Lung (tissue), 12 donors: ENCODE measurements around the gene BEAN1. TPM values are rescaled to one million over a fixed set of nuclear protein-coding genes. Genes with fewer than 3 reads are reported as not detected.

Experiments
- ATAC-seq: fragments of 200-7000 bp; cut with Tn5 transposase; one replicate; pipeline ENCODE4 v1.9.1; 2020; ENCODE audit warnings: moderate number of reproducible peaks; ENCODE audit not compliant: insufficient read depth, low FRiP score
- DNase-seq, 3 donors: peaks; one replicate each; pipeline ENCODE4 v3.0.0-alpha.2; 2013 to 2017
- H3K27ac ChIP-seq, 2 donors: one replicate each; pipeline ENCODE4 v1.5.1; 2013; ENCODE audit warnings: mild to moderate bottlenecking in 2 of 2, moderate library complexity in 2 of 2, control low read depth in 1 of 2, inconsistent platforms in 1 of 2, low read depth in 1 of 2, low read length in 1 of 2
- H3K27me3 ChIP-seq, 3 donors: one replicate each; pipeline ENCODE4 v1.5.1; 2013; ENCODE audit warnings: low read length in 2 of 3; ENCODE audit not compliant: control insufficient read depth in 3 of 3, insufficient read depth in 3 of 3
- H3K36me3 ChIP-seq, 4 donors: one replicate each; pipeline ENCODE4 v1.5.1; 2013; ENCODE audit warnings: low read length in 4 of 4, mild to moderate bottlenecking in 1 of 4, moderate library complexity in 1 of 4; ENCODE audit not compliant: control insufficient read depth in 4 of 4, insufficient read depth in 4 of 4
- H3K4me1 ChIP-seq, 5 donors: one replicate each; pipeline ENCODE4 v1.5.1; 2013; ENCODE audit warnings: low read length in 5 of 5, mild to moderate bottlenecking in 2 of 5, moderate library complexity in 1 of 5; ENCODE audit not compliant: control insufficient read depth in 5 of 5, insufficient read depth in 5 of 5
- H3K4me3 ChIP-seq: one replicate; pipeline ENCODE4 v1.5.1; 2013; ENCODE audit warnings: mild to moderate bottlenecking, control low read depth, moderate library complexity
- H3K9ac ChIP-seq, 2 donors: one replicate each; pipeline ENCODE4 v1.5.1; 2013; ENCODE audit warnings: low read length in 2 of 2, control low read depth in 1 of 2; ENCODE audit not compliant: insufficient read depth in 1 of 2
- H3K9me3 ChIP-seq, 4 donors: one replicate each; pipeline ENCODE4 v1.5.1; 2013; ENCODE audit warnings: low read length in 3 of 4, mild to moderate bottlenecking in 1 of 4, moderate library complexity in 1 of 4; ENCODE audit not compliant: control insufficient read depth in 4 of 4, insufficient read depth in 3 of 4
- WGBS, 2 donors: extraction: QIAGEN DNeasy Blood & Tissue Kit; methylation state at CpG; one replicate each; pipeline ENCODE4 v1.1.7; 2013; 5-methylcytosine and 5-hydroxymethylcytosine counted together
- polyA plus RNA-seq, 2 donors: library from polyadenylated mRNA; stranded (reverse); fragments of 200-250 nt; gene quantifications; one replicate each; pipeline ENCODE4 v1.2.1, GENCODE V29; 2013
- total RNA-seq, 2 donors: library from RNA; depleted of rRNA in 1 of 2; stranded (reverse); fragments of >200 nt in 1 of 2; gene quantifications; one replicate each; pipeline ENCODE4 v1.2.1, GENCODE V29; 2014 to 2021
- TF ChIP-seq, protein P1 (sequence below): IDR thresholded peaks from 2 replicates; pipeline ENCODE4 v1.5.1; 2012; ENCODE audit warnings: mild to moderate bottlenecking; ENCODE audit errors: control extremely low read depth, extremely low read depth
- donor health status: control.
- donor health status: control.
- donor health status: Bipolar disorder and iron deficiency.
- donor health status: healthy.
- donor health status: DM: yes; HTN: yes; CAD: no.

BEAN1 gene
- total and polyA plus RNA-seq, 4 donors: 0.16 to 3.2 (median 0.25) TPM

DNA sequence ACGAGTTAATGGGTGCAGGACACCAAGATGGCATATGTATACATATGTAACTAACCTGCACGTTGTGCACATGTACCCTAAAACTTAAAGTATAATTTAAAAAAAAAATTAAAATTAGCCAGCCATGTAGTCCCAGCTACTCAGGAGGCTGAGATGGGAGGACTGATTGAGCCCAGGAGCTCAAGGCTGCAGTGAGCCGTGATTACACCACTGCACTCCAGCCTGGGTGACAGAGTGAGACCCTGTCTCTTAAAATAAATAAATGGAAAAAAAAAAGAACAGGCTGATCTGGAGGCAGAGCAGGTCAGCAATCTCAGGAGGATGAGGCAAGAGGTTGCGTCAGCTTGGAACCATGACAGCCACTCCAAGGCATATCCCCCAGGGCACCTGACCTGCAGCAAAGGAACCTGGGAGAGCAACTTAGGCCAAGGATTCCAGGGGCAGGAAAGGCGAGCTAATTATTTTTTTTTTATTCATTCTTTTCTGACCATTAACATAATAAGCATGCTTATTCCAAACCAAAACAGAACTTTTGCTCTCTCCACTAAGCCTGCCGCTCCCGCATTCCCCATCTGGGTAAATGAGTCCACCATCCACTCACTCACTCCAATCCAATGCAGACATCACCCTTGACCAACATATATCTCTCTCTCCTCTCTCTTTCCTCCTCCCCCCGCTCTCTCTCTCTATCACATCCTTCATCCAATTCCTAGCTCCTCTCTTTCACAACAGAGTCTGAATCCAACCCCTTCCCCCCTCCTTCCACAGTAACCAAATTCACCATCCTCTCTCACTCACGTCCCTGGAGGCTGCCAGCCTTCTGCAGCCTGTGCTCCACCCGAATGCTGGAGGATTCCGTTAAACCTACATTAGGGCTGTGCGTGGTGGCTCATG lies 75.2 kb downstream of the BEAN1 start:
- H3K36me3 ChIP-seq: no peaks in the 10 kb centered on the region
- H3K9ac ChIP-seq: no peak overlapping the region
- no peak overlapping the region for H3K4me3 ChIP-seq
- 77 to 81% methylated on average over 12 of the region's 12 CpGs for WGBS, 2 donors
- peak overlapping the region in 1 of 2 donors; percentile 33 for H3K27ac ChIP-seq
- H3K4me1 ChIP-seq: peaks cover 0 to 6% (median 0%) of the 10 kb centered on the region in 5 donors
- TF ChIP-seq, protein P1, sequence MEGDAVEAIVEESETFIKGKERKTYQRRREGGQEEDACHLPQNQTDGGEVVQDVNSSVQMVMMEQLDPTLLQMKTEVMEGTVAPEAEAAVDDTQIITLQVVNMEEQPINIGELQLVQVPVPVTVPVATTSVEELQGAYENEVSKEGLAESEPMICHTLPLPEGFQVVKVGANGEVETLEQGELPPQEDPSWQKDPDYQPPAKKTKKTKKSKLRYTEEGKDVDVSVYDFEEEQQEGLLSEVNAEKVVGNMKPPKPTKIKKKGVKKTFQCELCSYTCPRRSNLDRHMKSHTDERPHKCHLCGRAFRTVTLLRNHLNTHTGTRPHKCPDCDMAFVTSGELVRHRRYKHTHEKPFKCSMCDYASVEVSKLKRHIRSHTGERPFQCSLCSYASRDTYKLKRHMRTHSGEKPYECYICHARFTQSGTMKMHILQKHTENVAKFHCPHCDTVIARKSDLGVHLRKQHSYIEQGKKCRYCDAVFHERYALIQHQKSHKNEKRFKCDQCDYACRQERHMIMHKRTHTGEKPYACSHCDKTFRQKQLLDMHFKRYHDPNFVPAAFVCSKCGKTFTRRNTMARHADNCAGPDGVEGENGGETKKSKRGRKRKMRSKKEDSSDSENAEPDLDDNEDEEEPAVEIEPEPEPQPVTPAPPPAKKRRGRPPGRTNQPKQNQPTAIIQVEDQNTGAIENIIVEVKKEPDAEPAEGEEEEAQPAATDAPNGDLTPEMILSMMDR: no peak
- no peak for DNase-seq
- no peaks in the 10 kb centered on the region for H3K27me3 ChIP-seq
- no peaks in the 10 kb centered on the region for H3K9me3 ChIP-seq
- ATAC-seq: peak; percentile 53

DNA sequence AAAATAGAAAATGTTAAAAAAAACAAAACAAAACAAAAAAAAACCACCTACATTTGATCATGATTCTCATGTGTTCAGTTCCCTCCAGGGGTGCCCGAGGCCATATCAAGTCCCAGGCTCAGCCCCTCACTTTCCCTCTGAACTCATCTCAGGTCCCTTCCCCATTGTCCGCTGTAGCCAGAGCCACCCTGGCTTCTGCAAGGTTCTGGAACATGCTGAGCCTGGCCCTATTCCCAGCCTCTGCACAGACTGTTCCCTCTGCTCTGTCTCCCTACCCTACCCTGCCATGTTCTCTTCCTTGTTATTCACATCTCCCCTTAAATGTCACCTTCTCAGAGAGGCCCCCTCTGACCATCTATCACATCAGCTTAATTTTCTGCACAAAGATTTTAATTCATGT lies 75.9 kb downstream of the BEAN1 start:
- ATAC-seq (no peak), DNase-seq (no peak)
- Histone ChIP-seq H3K27me3 (no peaks in the 10 kb centered on the region), H3K36me3 (peaks cover 0 to under 1% (median 0%) of the 10 kb centered on the region in 4 donors), H3K9ac (no peak overlapping the region), H3K9me3 (no peaks in the 10 kb centered on the region), H3K4me3 (no peak overlapping the region), H3K27ac (no peak overlapping the region), H3K4me1 (peaks cover 0 to 6% (median under 1%) of the 10 kb centered on the region in 5 donors)
- TF ChIP-seq, protein P1: no peak
- WGBS, 2 donors: 88 to 91% methylated on average over 2 of the region's 2 CpGs

DNA sequence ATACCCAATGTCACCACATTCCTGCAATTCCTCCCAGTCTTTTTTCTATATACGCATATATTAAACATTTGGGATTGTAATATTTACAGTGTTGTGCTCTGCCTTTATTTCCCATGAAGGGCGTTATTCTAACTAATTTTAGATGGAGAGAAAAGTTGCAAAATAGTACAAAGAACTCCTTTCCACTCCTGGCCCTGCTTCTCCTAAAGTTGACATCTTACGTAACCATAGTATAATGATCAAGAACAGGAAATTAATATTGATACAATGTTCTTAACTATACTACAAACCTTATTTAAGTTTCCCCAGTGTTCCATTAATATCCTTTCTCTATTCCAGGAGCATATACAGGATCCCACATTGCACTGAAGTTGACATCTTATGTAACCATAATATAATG lies 76.5 kb downstream of the BEAN1 start:
- Histone ChIP-seq H3K36me3 (peaks cover 0 to 6% (median 0%) of the 10 kb centered on the region in 4 donors), H3K27ac (no peak overlapping the region), H3K9ac (no peak overlapping the region), H3K4me1 (peaks cover 0 to 6% (median 3%) of the 10 kb centered on the region in 5 donors), H3K27me3 (no peaks in the 10 kb centered on the region), H3K4me3 (no peak overlapping the region), H3K9me3 (no peaks in the 10 kb centered on the region)
- 58 to 63% methylated on average over 3 of the region's 3 CpGs for WGBS, 2 donors
- DNase-seq (no peak), ATAC-seq (no peak)
- TF ChIP-seq, protein P1: no peak
